Measurements from ENCODE around the gene TAF11L3. TPM values are rescaled to one million over a fixed set of nuclear protein-coding genes. Genes with fewer than 3 reads are reported as not detected.
"Not testable (repeated sequence)": the region's sequence is repeated elsewhere in the genome, so short reads cannot be mapped to it uniquely, and the experiment has no call there.

Gene TAF11L3
- total and polyA plus RNA-seq, 2 donors from 2014 or later: not detected

DNA sequence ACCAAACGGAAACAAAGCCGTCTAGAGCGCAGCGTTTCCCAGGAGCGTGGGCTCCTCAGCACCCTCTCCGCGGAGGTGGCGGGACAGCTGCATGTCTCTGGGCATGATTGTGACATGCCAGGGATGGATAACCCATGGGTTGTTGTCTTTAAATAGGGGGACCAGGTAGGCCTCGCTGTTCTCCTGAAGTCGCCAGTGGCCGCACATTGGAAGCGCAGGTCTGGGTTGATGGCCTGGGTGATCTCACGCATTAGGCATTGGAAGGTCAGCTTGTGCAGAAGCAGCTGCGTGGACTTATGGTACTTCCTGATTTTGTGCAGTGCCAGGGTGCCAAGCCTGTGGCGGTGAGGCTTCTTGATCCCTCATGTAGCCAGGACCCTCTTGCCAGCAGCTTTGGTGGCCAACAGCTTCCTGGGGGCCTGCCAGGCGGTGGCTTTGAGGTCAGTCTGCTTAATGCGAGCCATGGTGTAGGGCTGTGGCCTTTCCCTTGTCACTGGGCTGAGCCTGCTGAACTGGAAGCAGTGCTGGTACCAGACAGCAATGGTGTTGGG, 6.3 kb upstream of the TAF11L3 start:
- H3K4me3 ChIP-seq (ENCODE audit: low read length in 3 of 3): no peak overlapping the region
- H3K27ac ChIP-seq (ENCODE audit: low read depth in 2 of 2, low read length in 2 of 2): no peak overlapping the region
- no peak for FAIRE-seq
- peak in 1 of 5 donors; percentile 52 for DNase-seq
- no peaks in the 10 kb centered on the region for H3K9me3 ChIP-seq (ENCODE audit: control insufficient read depth in 2 of 3, insufficient read depth in 1 of 3, low read length in 3 of 3)
- TF ChIP-seq, protein P1, sequence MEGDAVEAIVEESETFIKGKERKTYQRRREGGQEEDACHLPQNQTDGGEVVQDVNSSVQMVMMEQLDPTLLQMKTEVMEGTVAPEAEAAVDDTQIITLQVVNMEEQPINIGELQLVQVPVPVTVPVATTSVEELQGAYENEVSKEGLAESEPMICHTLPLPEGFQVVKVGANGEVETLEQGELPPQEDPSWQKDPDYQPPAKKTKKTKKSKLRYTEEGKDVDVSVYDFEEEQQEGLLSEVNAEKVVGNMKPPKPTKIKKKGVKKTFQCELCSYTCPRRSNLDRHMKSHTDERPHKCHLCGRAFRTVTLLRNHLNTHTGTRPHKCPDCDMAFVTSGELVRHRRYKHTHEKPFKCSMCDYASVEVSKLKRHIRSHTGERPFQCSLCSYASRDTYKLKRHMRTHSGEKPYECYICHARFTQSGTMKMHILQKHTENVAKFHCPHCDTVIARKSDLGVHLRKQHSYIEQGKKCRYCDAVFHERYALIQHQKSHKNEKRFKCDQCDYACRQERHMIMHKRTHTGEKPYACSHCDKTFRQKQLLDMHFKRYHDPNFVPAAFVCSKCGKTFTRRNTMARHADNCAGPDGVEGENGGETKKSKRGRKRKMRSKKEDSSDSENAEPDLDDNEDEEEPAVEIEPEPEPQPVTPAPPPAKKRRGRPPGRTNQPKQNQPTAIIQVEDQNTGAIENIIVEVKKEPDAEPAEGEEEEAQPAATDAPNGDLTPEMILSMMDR (IDR thresholded peaks at IDR 0.05; ENCODE audit: borderline replicate concordance, extremely low read depth, insufficient read depth): no peak
- intact Hi-C loops (cut with DNase I): no loop called here
- H3K9ac ChIP-seq (ENCODE audit: low read length in 3 of 3): no peak overlapping the region
- no peaks in the 10 kb centered on the region for H3K36me3 ChIP-seq (ENCODE audit: control insufficient read depth in 2 of 3, insufficient read depth in 3 of 3, low read length in 3 of 3)
- H3K27me3 ChIP-seq (ENCODE audit: control insufficient read depth, insufficient read depth, low read length): no peaks in the 10 kb centered on the region
- H3K4me1 ChIP-seq (ENCODE audit: control insufficient read depth in 2 of 3, insufficient read depth in 2 of 3, low read depth in 1 of 3, low read length in 3 of 3): no peaks in the 10 kb centered on the region

- not testable (repeated sequence) for FAIRE-seq; H3K4me1 ChIP-seq (ENCODE audit: control insufficient read depth in 2 of 3, insufficient read depth in 2 of 3, low read depth in 1 of 3, low read length in 3 of 3)
These were observed 641 bp upstream of the TAF11L3 start for GRCh38 chr5:17517526-17517925.

GRCh38 chr5:17519508-17519907, 1.3 kb downstream of the TAF11L3 start:
- H3K4me3 ChIP-seq (ENCODE audit: low read length in 3 of 3); intact Hi-C loops (cut with DNase I); H3K9ac ChIP-seq (ENCODE audit: low read length in 3 of 3); H3K9me3 ChIP-seq (ENCODE audit: control insufficient read depth in 2 of 3, insufficient read depth in 1 of 3, low read length in 3 of 3); H3K4me1 ChIP-seq (ENCODE audit: control insufficient read depth in 2 of 3, insufficient read depth in 2 of 3, low read depth in 1 of 3, low read length in 3 of 3); H3K36me3 ChIP-seq (ENCODE audit: control insufficient read depth in 2 of 3, insufficient read depth in 3 of 3, low read length in 3 of 3); FAIRE-seq; H3K27ac ChIP-seq (ENCODE audit: low read depth in 2 of 2, low read length in 2 of 2); DNase-seq; H3K27me3 ChIP-seq (ENCODE audit: control insufficient read depth, insufficient read depth, low read length): not testable (repeated sequence)

More at GRCh38 chr5:17517526-17517925, 641 bp upstream of the TAF11L3 start:
- intact Hi-C loops (cut with DNase I); H3K4me3 ChIP-seq (ENCODE audit: low read length in 3 of 3); H3K9ac ChIP-seq (ENCODE audit: low read length in 3 of 3); H3K27ac ChIP-seq (ENCODE audit: low read depth in 2 of 2, low read length in 2 of 2); H3K36me3 ChIP-seq (ENCODE audit: control insufficient read depth in 2 of 3, insufficient read depth in 3 of 3, low read length in 3 of 3); H3K27me3 ChIP-seq (ENCODE audit: control insufficient read depth, insufficient read depth, low read length); H3K9me3 ChIP-seq (ENCODE audit: control insufficient read depth in 2 of 3, insufficient read depth in 1 of 3, low read length in 3 of 3): not testable (repeated sequence)
- peak in 1 of 5 donors; percentile 80 for DNase-seq

DNA sequence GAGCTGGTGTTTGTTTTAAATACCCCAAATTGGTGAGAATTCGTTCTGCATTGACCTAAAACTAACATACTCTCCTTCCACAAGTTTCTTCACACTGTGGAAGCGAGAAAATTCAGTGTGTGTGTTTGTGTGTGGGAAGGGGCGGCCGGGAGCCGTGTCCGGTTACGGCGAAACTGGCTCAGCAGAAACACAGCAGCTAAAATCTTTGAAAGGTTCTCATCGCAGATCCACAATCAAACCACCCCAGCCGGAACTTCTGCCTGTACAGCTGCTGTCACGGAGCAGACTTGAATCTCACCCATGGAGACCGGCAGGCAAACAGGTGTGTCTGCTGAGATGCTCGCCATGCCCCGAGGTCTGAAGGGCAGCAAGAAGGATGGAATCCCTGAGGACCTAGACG, 3.3 kb downstream of the TAF11L3 start, which contains the start of gene TAF11L4:
Gene TAF11L4, plus strand, starts transcription at position 301 of the 400 bp plus-strand sequence.
- H3K9me3 ChIP-seq (ENCODE audit: control insufficient read depth in 2 of 3, insufficient read depth in 1 of 3, low read length in 3 of 3); H3K36me3 ChIP-seq (ENCODE audit: control insufficient read depth in 2 of 3, insufficient read depth in 3 of 3, low read length in 3 of 3); H3K4me1 ChIP-seq (ENCODE audit: control insufficient read depth in 2 of 3, insufficient read depth in 2 of 3, low read depth in 1 of 3, low read length in 3 of 3); intact Hi-C loops (cut with DNase I); H3K27me3 ChIP-seq (ENCODE audit: control insufficient read depth, insufficient read depth, low read length); FAIRE-seq; DNase-seq; H3K9ac ChIP-seq (ENCODE audit: low read length in 3 of 3); H3K27ac ChIP-seq (ENCODE audit: low read depth in 2 of 2, low read length in 2 of 2); H3K4me3 ChIP-seq (ENCODE audit: low read length in 3 of 3): not testable (repeated sequence)

- not testable (repeated sequence) for FAIRE-seq
These were observed 6.8 kb downstream of the TAF11L3 start, which contains the start of gene TAF11L5 for GRCh38 chr5:17524935-17525334. TAF11L5 (plus strand) TSS chr5:17525235.

GRCh38 chr5:17526504-17526903, 8.3 kb downstream of the TAF11L3 start:
- H3K36me3 ChIP-seq (ENCODE audit: control insufficient read depth in 2 of 3, insufficient read depth in 3 of 3, low read length in 3 of 3); intact Hi-C loops (cut with DNase I); H3K4me3 ChIP-seq (ENCODE audit: low read length in 3 of 3); H3K27ac ChIP-seq (ENCODE audit: low read depth in 2 of 2, low read length in 2 of 2); H3K9ac ChIP-seq (ENCODE audit: low read length in 3 of 3); H3K27me3 ChIP-seq (ENCODE audit: control insufficient read depth, insufficient read depth, low read length); FAIRE-seq; H3K4me1 ChIP-seq (ENCODE audit: control insufficient read depth in 2 of 3, insufficient read depth in 2 of 3, low read depth in 1 of 3, low read length in 3 of 3); H3K9me3 ChIP-seq (ENCODE audit: control insufficient read depth in 2 of 3, insufficient read depth in 1 of 3, low read length in 3 of 3): not testable (repeated sequence)
- DNase-seq: peak in 2 of 5 donors; percentile 7 to 73

More at GRCh38 chr5:17524935-17525334, 6.8 kb downstream of the TAF11L3 start, which contains the start of gene TAF11L5:
- H3K9ac ChIP-seq (ENCODE audit: low read length in 3 of 3); intact Hi-C loops (cut with DNase I); H3K4me3 ChIP-seq (ENCODE audit: low read length in 3 of 3); H3K27me3 ChIP-seq (ENCODE audit: control insufficient read depth, insufficient read depth, low read length); H3K36me3 ChIP-seq (ENCODE audit: control insufficient read depth in 2 of 3, insufficient read depth in 3 of 3, low read length in 3 of 3); H3K4me1 ChIP-seq (ENCODE audit: control insufficient read depth in 2 of 3, insufficient read depth in 2 of 3, low read depth in 1 of 3, low read length in 3 of 3); H3K9me3 ChIP-seq (ENCODE audit: control insufficient read depth in 2 of 3, insufficient read depth in 1 of 3, low read length in 3 of 3); DNase-seq; H3K27ac ChIP-seq (ENCODE audit: low read depth in 2 of 2, low read length in 2 of 2): not testable (repeated sequence)

- H3K4me1 ChIP-seq (ENCODE audit: control insufficient read depth in 2 of 3, insufficient read depth in 2 of 3, low read depth in 1 of 3, low read length in 3 of 3); DNase-seq; intact Hi-C loops (cut with DNase I); H3K27ac ChIP-seq (ENCODE audit: low read depth in 2 of 2, low read length in 2 of 2); H3K36me3 ChIP-seq (ENCODE audit: control insufficient read depth in 2 of 3, insufficient read depth in 3 of 3, low read length in 3 of 3); H3K9ac ChIP-seq (ENCODE audit: low read length in 3 of 3); H3K27me3 ChIP-seq (ENCODE audit: control insufficient read depth, insufficient read depth, low read length); H3K9me3 ChIP-seq (ENCODE audit: control insufficient read depth in 2 of 3, insufficient read depth in 1 of 3, low read length in 3 of 3); H3K4me3 ChIP-seq (ENCODE audit: low read length in 3 of 3); FAIRE-seq: not testable (repeated sequence)
These were observed 10.2 kb downstream of the TAF11L3 start, which contains the start of gene TAF11L6 for GRCh38 chr5:17528369-17528768. TAF11L6 (plus strand) TSS chr5:17528669.

Data from kidney (tissue), 14 donors.